ENCODE data around the gene ANKRD13A. TPM values are rescaled to one million over a fixed set of nuclear protein-coding genes. Genes with fewer than 3 reads are reported as not detected.
"Not testable (repeated sequence)": the region's sequence is repeated elsewhere in the genome, so short reads cannot be mapped to it uniquely, and the experiment has no call there.

Gene ANKRD13A
- total and polyA plus RNA-seq, 5 donors from 2014 or later: 36.6 to 71.0 (median 41.8) TPM

DNA sequence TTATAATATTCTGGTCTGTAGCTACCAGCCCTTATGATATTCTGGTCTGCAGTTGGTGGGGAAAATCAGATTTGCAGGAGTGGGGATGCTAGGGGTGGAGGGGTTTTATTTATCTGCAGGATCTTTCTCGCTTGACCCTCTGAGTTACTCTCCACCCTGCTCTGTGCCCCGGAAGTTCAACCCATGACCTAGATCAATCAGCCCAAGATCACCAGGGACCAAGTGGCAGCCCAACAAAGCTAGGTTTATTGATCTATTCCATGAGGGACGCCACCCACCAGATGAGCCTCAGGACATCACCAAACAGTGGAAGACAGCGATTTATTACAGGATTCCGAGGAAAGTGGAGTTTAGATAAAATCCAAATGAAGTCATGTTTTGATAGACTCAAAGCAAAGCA, 74.9 kb downstream of the ANKRD13A start:
- Mint-ChIP-seq H3K4me1 (peaks cover 4 to 64% (median 39%) of the 10 kb centered on the region in 4 donors), H3K27me3 (no peaks in the 10 kb centered on the region), H3K27ac (peak overlapping the region; percentile 92 to 98 (median 94)), H3K36me3 (peaks cover 5% of the 10 kb centered on the region), H3K9me3 (peaks cover 0 to 1% (median 0%) of the 10 kb centered on the region in 7 donors), H3K4me3 (peak overlapping the region in 3 of 4 donors; percentile 84 to 90 (median 89))
- Histone ChIP-seq H3K36me3 (ENCODE audit: control insufficient read depth, insufficient read depth, low read length) (no peaks in the 10 kb centered on the region), H3K27ac (ENCODE audit: insufficient read depth, low read length, poor library complexity, severe bottlenecking) (no peak overlapping the region), H3K27me3 (ENCODE audit: control insufficient read depth, insufficient read depth, low read length) (no peaks in the 10 kb centered on the region), H3K9me3 (ENCODE audit: control insufficient read depth in 2 of 2, low read length in 2 of 2) (no peaks in the 10 kb centered on the region), H3K4me1 (ENCODE audit: control insufficient read depth, insufficient read depth, low read length, poor library complexity, severe bottlenecking) (peaks cover 22% of the 10 kb centered on the region), H3K4me3 (ENCODE audit: low read depth, low read length) (peak overlapping the region; percentile 4)
- ATAC-seq (ENCODE audit: low read depth in 2 of 2): no peak
- no peak for DNase-seq

DNA sequence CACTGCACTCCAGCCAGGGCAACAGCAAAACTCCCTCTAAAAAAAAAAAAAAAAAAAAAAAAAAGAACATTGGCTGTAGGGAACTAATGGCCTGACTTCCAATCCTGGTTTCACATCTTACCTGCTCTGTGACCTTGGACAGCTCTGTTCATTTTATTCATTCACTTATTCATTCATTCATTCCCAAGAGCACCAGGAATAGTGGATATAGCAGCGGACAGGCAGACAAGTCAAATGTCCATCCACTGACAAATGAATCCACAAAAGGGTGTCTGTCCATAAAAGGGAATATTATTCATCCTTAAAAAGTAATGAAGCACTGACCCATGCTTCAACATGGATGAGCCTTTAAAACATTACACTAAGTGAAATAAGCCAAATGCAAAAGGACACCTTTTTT, 76.7 kb downstream of the ANKRD13A start:
- Mint-ChIP-seq H3K4me3 (peak overlapping the region in 1 of 4 donors; percentile 47), H3K27me3 (no peaks in the 10 kb centered on the region), H3K4me1 (peaks cover 10 to 79% (median 52%) of the 10 kb centered on the region in 4 donors), H3K36me3 (peaks cover 8% of the 10 kb centered on the region), H3K27ac (peak overlapping the region in 1 of 3 donors; percentile 52), H3K9me3 (peaks cover 0 to 4% (median 1%) of the 10 kb centered on the region in 7 donors)
- Histone ChIP-seq H3K4me1 (ENCODE audit: control insufficient read depth, insufficient read depth, low read length, poor library complexity, severe bottlenecking) (peaks cover 39% of the 10 kb centered on the region), H3K9me3 (ENCODE audit: control insufficient read depth in 2 of 2, low read length in 2 of 2) (no peaks in the 10 kb centered on the region), H3K27me3 (ENCODE audit: control insufficient read depth, insufficient read depth, low read length) (no peaks in the 10 kb centered on the region), H3K27ac (ENCODE audit: insufficient read depth, low read length, poor library complexity, severe bottlenecking) (no peak overlapping the region), H3K36me3 (ENCODE audit: control insufficient read depth, insufficient read depth, low read length) (no peaks in the 10 kb centered on the region), H3K4me3 (ENCODE audit: low read depth, low read length) (no peak overlapping the region)
- no peak for DNase-seq
- ATAC-seq (ENCODE audit: low read depth in 2 of 2): no peak

DNA sequence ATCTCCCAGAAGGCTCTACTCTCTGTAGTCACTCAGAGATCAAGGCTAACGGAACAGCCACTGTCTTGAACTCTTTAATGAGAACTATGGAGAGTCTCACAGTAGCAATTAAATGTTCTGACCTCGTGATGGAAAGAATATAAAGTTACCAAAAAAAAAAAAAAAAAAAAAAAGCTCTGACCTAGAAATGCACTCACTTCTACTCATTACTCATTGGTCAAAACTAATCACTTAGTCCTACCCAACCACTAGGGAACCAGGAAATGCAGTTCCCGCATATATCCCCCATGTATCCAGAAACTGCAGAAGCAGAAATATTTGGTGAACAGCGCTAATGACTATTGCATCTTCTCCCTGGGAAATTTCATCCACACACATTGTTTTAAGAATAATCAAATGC, 78.6 kb downstream of the ANKRD13A start:
- Histone ChIP-seq H3K4me3 (ENCODE audit: low read depth, low read length) (no peak overlapping the region), H3K27ac (ENCODE audit: insufficient read depth, low read length, poor library complexity, severe bottlenecking) (no peak overlapping the region), H3K27me3 (ENCODE audit: control insufficient read depth, insufficient read depth, low read length) (no peaks in the 10 kb centered on the region), H3K36me3 (ENCODE audit: control insufficient read depth, insufficient read depth, low read length) (no peaks in the 10 kb centered on the region), H3K4me1 (ENCODE audit: control insufficient read depth, insufficient read depth, low read length, poor library complexity, severe bottlenecking) (peaks cover 39% of the 10 kb centered on the region), H3K9me3 (ENCODE audit: control insufficient read depth in 2 of 2, low read length in 2 of 2) (no peaks in the 10 kb centered on the region)
- H3K4me3 Mint-ChIP-seq: no peak overlapping the region
- H3K9me3 Mint-ChIP-seq: peaks cover 0 to 4% (median 0%) of the 10 kb centered on the region in 7 donors
- ATAC-seq (ENCODE audit: low read depth in 2 of 2): no peak
- H3K27ac Mint-ChIP-seq: peak overlapping the region in 1 of 3 donors; percentile 40
- no peak for DNase-seq
- peaks cover 10 to 64% (median 43%) of the 10 kb centered on the region in 4 donors for H3K4me1 Mint-ChIP-seq
- H3K27me3 Mint-ChIP-seq: no peaks in the 10 kb centered on the region
- peaks cover 4% of the 10 kb centered on the region for H3K36me3 Mint-ChIP-seq

DNA sequence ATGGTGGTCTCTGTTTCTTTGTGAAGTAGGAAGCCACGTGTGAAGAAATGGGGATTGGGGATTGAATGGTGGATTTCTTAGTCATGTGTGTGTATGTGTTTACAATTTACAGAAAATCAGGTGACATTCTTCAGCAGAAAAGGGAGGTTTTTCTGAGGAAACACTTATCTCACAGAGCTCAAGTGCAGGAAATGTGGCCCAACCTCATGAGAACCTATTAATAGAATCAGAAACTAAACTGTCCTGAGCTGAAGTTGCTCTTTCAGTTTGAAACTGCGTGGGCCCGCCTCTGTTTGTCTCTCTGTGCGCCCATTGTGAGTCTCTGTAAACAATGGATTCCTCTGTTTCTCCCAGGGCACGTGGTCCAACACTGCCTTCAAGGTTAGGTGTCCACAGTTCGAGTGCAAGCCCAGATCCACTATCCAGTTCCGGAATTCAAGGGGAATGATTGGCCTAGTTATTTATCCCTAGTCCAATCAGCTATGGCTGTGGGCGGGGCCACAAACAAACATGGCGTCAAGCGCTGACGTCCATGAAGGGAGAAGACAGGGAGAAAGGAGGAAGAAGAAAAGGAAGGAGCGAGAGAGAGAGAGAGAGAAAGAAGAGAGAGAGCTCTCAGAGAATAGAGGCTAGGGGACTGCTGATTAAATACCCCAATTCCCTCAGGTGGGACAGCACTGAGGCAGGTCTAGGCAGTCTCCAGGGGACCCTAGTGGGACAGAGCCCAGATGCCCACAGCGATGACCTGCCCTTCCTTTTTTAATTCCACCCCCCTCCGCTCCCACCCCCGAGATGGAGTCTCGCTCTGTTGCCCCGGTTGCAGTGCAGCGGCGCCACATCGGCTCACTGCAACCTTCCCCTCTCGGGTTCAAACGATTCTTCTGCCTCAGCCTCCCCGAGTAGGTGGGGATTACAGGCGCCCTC, 80.5 kb downstream of the ANKRD13A start:
- peaks cover 4% of the 10 kb centered on the region for H3K36me3 Mint-ChIP-seq
- Histone ChIP-seq H3K9me3 (ENCODE audit: control insufficient read depth in 2 of 2, low read length in 2 of 2) (no peaks in the 10 kb centered on the region), H3K27me3 (ENCODE audit: control insufficient read depth, insufficient read depth, low read length) (no peaks in the 10 kb centered on the region), H3K27ac (ENCODE audit: insufficient read depth, low read length, poor library complexity, severe bottlenecking) (peak overlapping the region; percentile 84), H3K4me3 (ENCODE audit: low read depth, low read length) (peak overlapping the region; percentile 81), H3K4me1 (ENCODE audit: control insufficient read depth, insufficient read depth, low read length, poor library complexity, severe bottlenecking) (peaks cover 22% of the 10 kb centered on the region), H3K36me3 (ENCODE audit: control insufficient read depth, insufficient read depth, low read length) (no peaks in the 10 kb centered on the region)
- H3K4me3 Mint-ChIP-seq: peak overlapping the region; percentile 67 to 93 (median 88)
- peak overlapping the region; percentile 95 to 100 (median 98) for H3K27ac Mint-ChIP-seq
- peaks cover 0 to 4% (median 0%) of the 10 kb centered on the region in 7 donors for H3K9me3 Mint-ChIP-seq
- ATAC-seq (ENCODE audit: low read depth in 2 of 2): peak; percentile 92 to 95
- H3K4me1 Mint-ChIP-seq: peaks cover 5 to 45% (median 26%) of the 10 kb centered on the region in 4 donors
- no peaks in the 10 kb centered on the region for H3K27me3 Mint-ChIP-seq
- DNase-seq: peak; percentile 61 to 96 (median 79)

GRCh38 chr12:110080410-110080809, 81.2 kb downstream of the ANKRD13A start:
- no peaks in the 10 kb centered on the region for H3K9me3 ChIP-seq (ENCODE audit: control insufficient read depth in 2 of 2, low read length in 2 of 2)
- DNase-seq (no peak), ATAC-seq (ENCODE audit: low read depth in 2 of 2) (no peak)
- Mint-ChIP-seq H3K27me3 (no peaks in the 10 kb centered on the region), H3K4me1 (peaks cover 5 to 38% (median 26%) of the 10 kb centered on the region in 4 donors), H3K9me3 (peaks cover 0 to 4% (median 0%) of the 10 kb centered on the region in 7 donors), H3K36me3 (peaks cover 4% of the 10 kb centered on the region), H3K4me3 (peak overlapping the region in 3 of 4 donors; percentile 21 to 73 (median 39)), H3K27ac (peak overlapping the region; percentile 95 to 98 (median 97))
- H3K4me1 ChIP-seq (ENCODE audit: control insufficient read depth, insufficient read depth, low read length, poor library complexity, severe bottlenecking): peaks cover 22% of the 10 kb centered on the region
- no peaks in the 10 kb centered on the region for H3K36me3 ChIP-seq (ENCODE audit: control insufficient read depth, insufficient read depth, low read length)
- H3K27me3 ChIP-seq (ENCODE audit: control insufficient read depth, insufficient read depth, low read length): no peaks in the 10 kb centered on the region
- H3K27ac ChIP-seq (ENCODE audit: insufficient read depth, low read length, poor library complexity, severe bottlenecking): peak overlapping the region; percentile 84
- H3K4me3 ChIP-seq (ENCODE audit: low read depth, low read length): no peak overlapping the region

DNA sequence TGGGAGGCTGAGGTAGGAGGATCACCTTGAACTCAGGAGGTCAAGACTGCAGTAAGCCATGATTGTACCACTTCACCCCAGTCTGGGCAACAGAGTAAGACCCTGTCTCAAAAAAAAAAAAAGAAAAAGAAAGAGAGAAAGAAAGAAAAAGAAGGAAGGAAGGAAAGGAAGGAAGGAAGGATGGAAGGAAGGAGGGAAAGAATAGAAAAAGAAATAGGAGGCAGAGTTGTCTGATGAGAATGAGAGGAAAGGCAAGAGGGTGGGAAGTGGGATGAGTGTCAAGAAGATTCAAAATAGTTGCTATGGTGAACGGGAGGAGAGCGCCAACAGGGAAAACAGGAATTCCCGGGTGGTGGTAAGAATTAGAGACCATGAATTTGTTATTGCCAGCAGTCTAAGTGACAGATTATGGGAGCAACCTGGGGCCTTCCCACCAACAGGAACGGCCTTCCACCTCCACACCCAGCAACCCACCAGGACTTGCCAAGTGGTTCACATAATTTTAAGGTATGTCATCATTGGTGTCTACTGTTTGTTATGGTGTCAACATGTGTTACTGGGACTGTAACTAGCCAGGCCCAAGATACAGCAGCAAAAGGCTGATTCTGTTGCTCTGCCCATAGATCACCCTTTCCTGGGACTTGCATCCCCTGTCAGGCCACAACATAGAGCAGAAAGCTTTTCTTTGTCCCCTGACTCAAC, 85.2 kb downstream of the ANKRD13A start:
- Histone ChIP-seq H3K4me1 (ENCODE audit: control insufficient read depth, insufficient read depth, low read length, poor library complexity, severe bottlenecking) (peaks cover 14% of the 10 kb centered on the region), H3K36me3 (ENCODE audit: control insufficient read depth, insufficient read depth, low read length) (no peaks in the 10 kb centered on the region), H3K4me3 (ENCODE audit: low read depth, low read length) (no peak overlapping the region), H3K9me3 (ENCODE audit: control insufficient read depth in 2 of 2, low read length in 2 of 2) (no peaks in the 10 kb centered on the region), H3K27ac (ENCODE audit: insufficient read depth, low read length, poor library complexity, severe bottlenecking) (no peak overlapping the region), H3K27me3 (ENCODE audit: control insufficient read depth, insufficient read depth, low read length) (no peaks in the 10 kb centered on the region)
- no peak overlapping the region for H3K27ac Mint-ChIP-seq
- H3K36me3 Mint-ChIP-seq: peaks cover 4% of the 10 kb centered on the region
- H3K4me1 Mint-ChIP-seq: peaks cover 5 to 14% (median 9%) of the 10 kb centered on the region in 4 donors
- peaks cover 0 to 4% (median 0%) of the 10 kb centered on the region in 7 donors for H3K9me3 Mint-ChIP-seq
- ATAC-seq (ENCODE audit: low read depth in 2 of 2): no peak
- H3K27me3 Mint-ChIP-seq: peaks cover 18% of the 10 kb centered on the region
- H3K4me3 Mint-ChIP-seq: no peak overlapping the region
- no peak for DNase-seq

DNA sequence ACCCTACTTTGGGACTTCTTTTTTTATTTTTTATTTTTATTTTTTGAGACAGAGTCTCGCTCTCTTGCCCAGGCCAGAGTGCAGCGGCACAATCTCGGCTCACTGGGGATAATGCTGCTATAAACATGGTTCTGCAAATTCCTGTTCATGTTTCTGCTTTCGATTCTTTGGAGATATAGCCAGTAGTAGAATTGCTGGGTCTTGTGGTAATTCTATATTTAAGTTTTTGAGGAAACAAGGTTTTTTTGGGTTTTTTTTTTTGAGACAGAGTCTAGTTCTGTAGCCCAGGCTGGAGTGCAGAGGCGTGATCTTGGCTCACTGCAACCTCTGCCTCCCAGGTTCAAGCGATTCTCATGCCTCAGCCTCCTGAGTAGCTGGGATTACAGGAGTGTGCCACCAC, 89.0 kb downstream of the ANKRD13A start:
- not testable (repeated sequence) for H3K4me1 Mint-ChIP-seq; H3K9me3 Mint-ChIP-seq; H3K27me3 ChIP-seq (ENCODE audit: control insufficient read depth, insufficient read depth, low read length); H3K4me3 Mint-ChIP-seq; ATAC-seq (ENCODE audit: low read depth in 2 of 2); H3K36me3 Mint-ChIP-seq; H3K4me1 ChIP-seq (ENCODE audit: control insufficient read depth, insufficient read depth, low read length, poor library complexity, severe bottlenecking); H3K9me3 ChIP-seq (ENCODE audit: control insufficient read depth in 2 of 2, low read length in 2 of 2); H3K27ac Mint-ChIP-seq; H3K4me3 ChIP-seq (ENCODE audit: low read depth, low read length); H3K36me3 ChIP-seq (ENCODE audit: control insufficient read depth, insufficient read depth, low read length); DNase-seq; H3K27ac ChIP-seq (ENCODE audit: insufficient read depth, low read length, poor library complexity, severe bottlenecking)
- H3K27me3 Mint-ChIP-seq: peaks cover 37% of the 10 kb centered on the region

All from CD4-positive, CD25-positive, alpha-beta regulatory T cell (primary cell).